Measurements from ENCODE around the gene MAML3.

- TF ChIP-seq CTCF (IDR thresholded peaks at IDR 0.05) (no peak), POLR2A (IDR thresholded peaks at IDR 0.05) (no peak), POLR2AphosphoS5 (IDR thresholded peaks at IDR 0.05) (no peak)
Observed at GRCh38 chr4:140048419-140048995, 105.5 kb downstream of the MAML3 start.

Data from upper lobe of left lung (tissue), 4 donors.